NB4 (cell line): Measurements from ENCODE around the gene LYSMD1.
A peak's percentile ranks its signal among the peaks of the same experiment; 100 is the strongest.

Experiments
- POLR2A ChIP-seq: IDR thresholded peaks from 2 replicates; pipeline ENCODE4 v1.6.1; 2011; ENCODE audit warnings: mild to moderate bottlenecking; ENCODE audit not compliant: insufficient read length; ENCODE audit errors: extremely low read depth
- TF ChIP-seq, protein P1 (sequence below): IDR thresholded peaks from one replicate; pipeline ENCODE4 v1.5.1; 2012; ENCODE audit warnings: low read depth, low read length

DNA sequence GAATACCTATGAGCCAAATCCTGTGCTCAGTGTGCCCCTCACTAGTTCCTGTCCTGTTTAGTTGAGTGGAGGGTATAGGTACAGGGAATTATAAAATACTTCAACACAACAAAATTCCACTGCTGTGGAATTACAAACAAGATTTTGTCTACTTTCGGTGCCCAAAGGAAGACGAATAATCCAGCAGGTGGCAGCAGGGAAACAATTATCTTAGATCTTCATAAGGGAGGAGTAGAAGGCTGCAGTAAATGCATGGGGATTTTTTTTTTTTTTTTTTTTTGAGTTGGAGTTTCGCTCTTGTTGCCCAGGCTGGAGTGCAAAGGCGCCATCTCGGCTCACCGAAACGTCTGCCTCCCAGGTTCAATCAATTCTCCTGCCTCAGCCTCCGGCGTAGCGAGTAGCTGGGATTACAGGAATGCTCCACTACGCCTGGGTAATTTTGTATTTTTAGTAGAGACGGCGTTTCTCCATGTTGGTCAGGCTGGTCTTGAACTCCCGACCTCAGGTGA, 30.6 kb upstream of the LYSMD1 start:
- TF ChIP-seq POLR2A: no peak
- TF ChIP-seq, protein P1, sequence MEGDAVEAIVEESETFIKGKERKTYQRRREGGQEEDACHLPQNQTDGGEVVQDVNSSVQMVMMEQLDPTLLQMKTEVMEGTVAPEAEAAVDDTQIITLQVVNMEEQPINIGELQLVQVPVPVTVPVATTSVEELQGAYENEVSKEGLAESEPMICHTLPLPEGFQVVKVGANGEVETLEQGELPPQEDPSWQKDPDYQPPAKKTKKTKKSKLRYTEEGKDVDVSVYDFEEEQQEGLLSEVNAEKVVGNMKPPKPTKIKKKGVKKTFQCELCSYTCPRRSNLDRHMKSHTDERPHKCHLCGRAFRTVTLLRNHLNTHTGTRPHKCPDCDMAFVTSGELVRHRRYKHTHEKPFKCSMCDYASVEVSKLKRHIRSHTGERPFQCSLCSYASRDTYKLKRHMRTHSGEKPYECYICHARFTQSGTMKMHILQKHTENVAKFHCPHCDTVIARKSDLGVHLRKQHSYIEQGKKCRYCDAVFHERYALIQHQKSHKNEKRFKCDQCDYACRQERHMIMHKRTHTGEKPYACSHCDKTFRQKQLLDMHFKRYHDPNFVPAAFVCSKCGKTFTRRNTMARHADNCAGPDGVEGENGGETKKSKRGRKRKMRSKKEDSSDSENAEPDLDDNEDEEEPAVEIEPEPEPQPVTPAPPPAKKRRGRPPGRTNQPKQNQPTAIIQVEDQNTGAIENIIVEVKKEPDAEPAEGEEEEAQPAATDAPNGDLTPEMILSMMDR: peak; percentile 39
